Measurements from ENCODE around the gene CAPN5.
"Not testable (repeated sequence)": the region's sequence is repeated elsewhere in the genome, so short reads cannot be mapped to it uniquely, and the experiment has no call there.

CAPN5 gene

DNA sequence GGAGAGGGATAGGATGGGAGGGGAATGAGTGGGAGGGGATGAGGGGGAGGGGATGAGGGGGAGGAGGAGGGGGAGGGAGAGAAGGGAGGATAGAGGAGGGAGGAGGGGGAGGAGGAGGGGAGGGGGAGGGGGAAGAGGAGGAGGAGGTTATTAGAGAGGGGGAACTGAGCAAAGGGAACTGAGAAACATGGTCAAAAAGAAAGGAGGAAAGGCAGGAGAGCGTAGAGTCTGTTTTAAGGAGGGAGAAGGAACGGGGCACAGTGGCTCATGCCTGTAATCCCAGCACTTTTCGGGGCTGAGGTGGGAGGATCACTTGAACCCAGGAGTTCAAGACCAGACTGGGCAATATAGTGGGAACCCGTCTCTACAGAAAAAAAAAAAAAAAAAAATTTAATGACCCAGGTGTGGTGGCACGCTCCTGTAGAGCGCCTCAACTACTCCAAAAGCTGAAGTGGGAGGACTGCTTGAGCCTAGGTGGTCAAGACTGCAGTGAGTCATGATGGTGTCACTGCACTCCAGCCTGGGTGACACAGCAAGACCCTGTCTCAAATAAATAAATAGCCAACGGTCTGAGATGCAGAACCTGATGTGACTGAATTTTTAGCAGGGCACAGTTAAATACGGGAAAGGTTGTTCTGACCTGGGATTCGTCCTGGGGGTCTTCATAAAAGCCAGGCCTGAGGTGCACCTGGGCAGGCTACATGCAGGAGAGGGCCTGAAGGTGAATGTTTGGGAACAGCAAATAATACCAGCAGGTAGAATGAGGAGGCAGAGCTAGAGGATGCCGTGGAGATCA, 28.5 kb upstream of the CAPN5 start:
- H3K4me1 Mint-ChIP-seq: peaks cover 19% of the 10 kb centered on the region
- no peak overlapping the region for H3K27ac Mint-ChIP-seq
- peak overlapping the region; percentile 39 for H3K4me3 Mint-ChIP-seq
- ATAC-seq (no peak), DNase-seq (ENCODE audit: low spot score in 2 of 2) (no peak)
- H3K36me3 Mint-ChIP-seq: no peaks in the 10 kb centered on the region
- no peaks in the 10 kb centered on the region for H3K9me3 Mint-ChIP-seq

DNA sequence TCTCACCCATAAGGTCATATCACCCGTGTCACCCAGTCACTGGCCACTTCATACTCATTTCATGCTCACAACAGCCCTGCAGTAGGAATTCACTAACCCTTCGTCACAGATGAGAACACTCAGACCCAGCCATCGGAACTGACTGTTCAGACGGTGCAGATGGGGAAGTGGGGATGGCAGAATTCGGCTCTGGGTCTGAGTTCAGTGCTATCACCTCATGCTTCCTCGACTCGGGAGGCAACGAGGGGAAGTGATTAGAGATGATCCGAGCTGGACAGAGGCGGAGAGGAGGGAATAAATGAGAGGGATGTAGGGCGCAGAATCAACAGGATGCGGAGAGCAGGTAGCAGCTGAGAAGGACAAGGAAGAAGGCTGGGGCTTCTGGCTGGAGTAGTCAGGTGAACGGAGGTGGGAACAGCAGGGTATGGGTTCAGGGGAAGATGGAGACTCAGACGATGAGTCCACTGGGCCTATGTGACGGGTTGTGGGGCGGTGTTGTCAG, 27.9 kb upstream of the CAPN5 start:
- DNase-seq (ENCODE audit: low spot score in 2 of 2): no peak
- Mint-ChIP-seq H3K36me3 (no peaks in the 10 kb centered on the region), H3K4me1 (peaks cover 19% of the 10 kb centered on the region), H3K27ac (no peak overlapping the region), H3K9me3 (no peaks in the 10 kb centered on the region), H3K4me3 (peak overlapping the region; percentile 39)
- peak; percentile 53 for ATAC-seq

DNA sequence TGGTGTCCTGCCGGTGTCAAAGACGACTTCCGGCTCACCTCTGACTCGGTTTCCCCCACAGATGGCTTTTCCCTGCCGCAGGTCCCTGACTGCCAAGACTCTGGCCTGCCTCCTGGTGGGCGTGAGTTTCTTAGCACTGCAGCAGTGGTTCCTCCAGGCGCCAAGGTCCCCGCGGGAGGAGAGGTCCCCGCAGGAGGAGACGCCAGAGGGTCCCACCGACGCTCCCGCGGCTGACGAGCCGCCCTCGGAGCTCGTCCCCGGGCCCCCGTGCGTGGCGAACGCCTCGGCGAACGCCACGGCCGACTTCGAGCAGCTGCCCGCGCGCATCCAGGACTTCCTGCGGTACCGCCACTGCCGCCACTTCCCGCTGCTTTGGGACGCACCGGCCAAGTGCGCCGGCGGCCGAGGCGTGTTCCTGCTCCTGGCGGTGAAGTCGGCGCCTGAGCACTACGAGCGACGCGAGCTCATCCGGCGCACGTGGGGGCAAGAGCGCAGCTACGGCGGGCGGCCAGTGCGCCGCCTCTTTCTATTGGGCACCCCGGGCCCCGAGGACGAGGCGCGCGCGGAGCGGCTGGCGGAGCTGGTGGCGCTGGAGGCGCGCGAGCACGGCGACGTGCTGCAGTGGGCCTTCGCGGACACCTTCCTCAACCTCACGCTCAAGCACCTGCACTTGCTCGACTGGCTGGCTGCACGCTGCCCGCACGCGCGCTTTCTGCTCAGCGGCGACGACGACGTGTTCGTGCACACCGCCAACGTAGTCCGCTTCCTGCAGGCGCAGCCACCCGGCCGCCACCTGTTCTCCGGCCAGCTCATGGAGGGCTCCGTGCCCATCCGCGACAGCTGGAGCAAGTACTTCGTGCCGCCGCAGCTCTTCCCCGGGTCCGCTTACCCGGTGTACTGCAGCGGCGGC, 27.0 kb upstream of the CAPN5 start:
- DNase-seq (ENCODE audit: low spot score in 2 of 2) (no peak), ATAC-seq (peak; percentile 45)

DNA sequence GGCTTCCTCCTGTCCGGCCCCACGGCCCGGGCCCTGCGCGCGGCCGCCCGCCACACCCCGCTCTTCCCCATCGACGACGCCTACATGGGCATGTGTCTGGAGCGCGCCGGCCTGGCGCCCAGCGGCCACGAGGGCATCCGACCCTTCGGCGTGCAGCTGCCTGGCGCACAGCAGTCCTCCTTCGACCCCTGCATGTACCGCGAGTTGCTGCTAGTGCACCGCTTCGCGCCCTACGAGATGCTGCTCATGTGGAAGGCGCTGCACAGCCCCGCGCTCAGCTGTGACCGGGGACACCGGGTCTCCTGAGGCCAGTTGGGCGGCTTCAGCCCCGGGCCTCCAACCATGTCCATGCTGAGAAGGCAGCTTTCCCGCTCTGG, 26.4 kb upstream of the CAPN5 start:
- H3K36me3 Mint-ChIP-seq: no peaks in the 10 kb centered on the region
- H3K27ac Mint-ChIP-seq: no peak overlapping the region
- peak overlapping the region; percentile 39 for H3K4me3 Mint-ChIP-seq
- DNase-seq (ENCODE audit: low spot score in 2 of 2): no peak
- peaks cover 14% of the 10 kb centered on the region for H3K4me1 Mint-ChIP-seq
- no peaks in the 10 kb centered on the region for H3K9me3 Mint-ChIP-seq
- ATAC-seq: no peak

More for the DNA sequence above, 27.0 kb upstream of the CAPN5 start:
- H3K27ac Mint-ChIP-seq: no peak overlapping the region
- peaks cover 14% of the 10 kb centered on the region for H3K4me1 Mint-ChIP-seq
- H3K9me3 Mint-ChIP-seq: no peaks in the 10 kb centered on the region
- H3K36me3 Mint-ChIP-seq: no peaks in the 10 kb centered on the region
- peak overlapping the region; percentile 39 for H3K4me3 Mint-ChIP-seq

DNA sequence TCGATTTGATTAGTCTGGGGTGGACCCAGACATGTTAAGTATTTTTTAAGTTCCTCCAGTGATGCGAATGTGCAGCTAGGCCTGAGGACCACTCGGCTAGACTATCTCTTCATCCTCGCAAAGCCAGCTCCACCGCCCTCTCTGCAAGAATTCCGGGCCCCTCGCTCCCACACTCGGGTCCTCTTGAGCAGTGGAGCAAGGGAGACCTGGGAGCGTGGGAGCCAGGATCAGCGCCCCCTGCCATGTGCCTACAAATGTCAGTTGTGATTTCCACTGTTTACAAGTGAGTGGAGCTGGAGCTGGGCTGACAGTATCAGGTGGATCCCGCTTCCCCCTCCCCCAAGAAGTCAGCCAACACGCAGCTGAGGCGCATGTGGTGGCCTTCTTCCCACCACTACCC, 25.9 kb upstream of the CAPN5 start:
- Mint-ChIP-seq H3K36me3 (no peaks in the 10 kb centered on the region), H3K27ac (no peak overlapping the region), H3K4me1 (peaks cover 14% of the 10 kb centered on the region), H3K4me3 (peak overlapping the region; percentile 39), H3K9me3 (no peaks in the 10 kb centered on the region)
- DNase-seq (ENCODE audit: low spot score in 2 of 2) (no peak), ATAC-seq (no peak)

DNA sequence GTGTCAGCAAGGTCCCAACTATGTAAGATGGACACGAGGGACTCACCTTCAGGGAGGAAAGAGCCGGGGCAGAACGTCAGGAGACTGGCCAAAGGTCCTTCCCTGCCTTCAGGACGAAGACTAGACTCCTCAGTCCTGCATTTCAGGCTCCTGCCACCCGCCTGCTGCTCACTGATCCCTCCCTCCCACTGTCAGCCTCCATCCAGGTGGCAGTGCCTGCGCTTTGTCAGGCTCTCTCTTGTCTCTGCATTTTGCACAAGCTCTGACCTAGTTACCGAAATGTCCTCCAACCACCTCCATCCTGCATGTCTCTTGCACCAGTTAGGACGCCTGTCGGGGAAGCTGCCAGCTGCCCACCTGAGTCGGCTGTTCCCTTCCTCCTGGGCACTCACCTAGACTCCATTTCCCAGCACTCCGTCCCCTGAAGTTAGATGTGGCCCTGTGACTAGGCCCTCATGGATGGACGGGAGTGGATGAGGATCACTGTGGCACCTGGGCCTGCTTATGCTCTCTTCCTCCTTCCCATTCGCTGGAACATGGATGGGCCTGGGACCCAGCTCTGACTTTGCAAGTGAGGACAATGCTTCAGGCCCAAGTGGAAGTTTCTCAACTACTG, 24.6 kb upstream of the CAPN5 start:
- no peaks in the 10 kb centered on the region for H3K9me3 Mint-ChIP-seq
- ATAC-seq: no peak

DNA sequence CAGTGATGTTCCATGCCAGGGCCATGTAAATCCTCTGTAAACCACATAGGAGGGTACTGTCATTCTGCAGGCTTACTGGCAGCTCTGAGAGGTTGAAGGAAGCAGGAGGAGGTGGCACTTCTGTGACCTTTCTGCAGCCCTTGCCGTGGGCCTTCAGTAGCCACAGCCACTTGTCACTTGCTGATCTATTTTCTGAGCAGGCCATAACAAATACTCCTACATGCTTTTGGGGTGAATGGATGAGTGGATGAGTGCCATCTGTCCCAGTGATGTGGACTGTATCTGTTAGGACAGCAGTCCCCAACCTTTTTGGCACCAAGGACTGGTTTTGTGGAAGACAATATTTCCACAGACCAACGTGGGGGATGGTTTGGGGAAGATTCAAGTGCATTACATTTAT, 22.4 kb upstream of the CAPN5 start:
- DNase-seq (ENCODE audit: low spot score in 2 of 2) (no peak), ATAC-seq (no peak)
- H3K27ac Mint-ChIP-seq: no peak overlapping the region
- no peak overlapping the region for H3K4me3 Mint-ChIP-seq
- no peaks in the 10 kb centered on the region for H3K9me3 Mint-ChIP-seq
- peaks cover 20% of the 10 kb centered on the region for H3K4me1 Mint-ChIP-seq
- no peaks in the 10 kb centered on the region for H3K36me3 Mint-ChIP-seq

More for the DNA sequence above, 24.6 kb upstream of the CAPN5 start:
- no peak for DNase-seq (ENCODE audit: low spot score in 2 of 2)
- H3K27ac Mint-ChIP-seq: no peak overlapping the region
- no peaks in the 10 kb centered on the region for H3K36me3 Mint-ChIP-seq
- peaks cover 27% of the 10 kb centered on the region for H3K4me1 Mint-ChIP-seq
- H3K4me3 Mint-ChIP-seq: no peak overlapping the region

DNA sequence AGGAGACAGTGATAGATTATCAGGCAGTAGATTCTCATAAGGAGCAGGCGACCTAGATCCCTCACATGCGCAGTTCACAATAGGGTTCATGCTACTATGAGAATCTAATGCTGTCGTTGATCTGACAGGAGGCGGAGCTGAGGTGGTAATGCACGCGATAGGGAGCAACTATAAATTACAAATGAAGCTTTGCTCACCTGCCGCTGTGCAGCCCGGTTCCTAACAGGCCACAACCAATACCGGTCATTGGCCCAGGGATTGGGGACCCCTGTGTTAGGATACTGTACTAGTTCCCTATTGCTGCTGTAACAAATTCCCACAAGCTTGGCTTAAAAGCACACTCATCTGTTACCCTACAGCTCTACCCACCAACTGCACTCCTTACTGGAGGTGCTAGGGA, 21.9 kb upstream of the CAPN5 start:
- Mint-ChIP-seq H3K9me3 (no peaks in the 10 kb centered on the region), H3K27ac (no peak overlapping the region), H3K4me1 (peaks cover 20% of the 10 kb centered on the region)

DNA sequence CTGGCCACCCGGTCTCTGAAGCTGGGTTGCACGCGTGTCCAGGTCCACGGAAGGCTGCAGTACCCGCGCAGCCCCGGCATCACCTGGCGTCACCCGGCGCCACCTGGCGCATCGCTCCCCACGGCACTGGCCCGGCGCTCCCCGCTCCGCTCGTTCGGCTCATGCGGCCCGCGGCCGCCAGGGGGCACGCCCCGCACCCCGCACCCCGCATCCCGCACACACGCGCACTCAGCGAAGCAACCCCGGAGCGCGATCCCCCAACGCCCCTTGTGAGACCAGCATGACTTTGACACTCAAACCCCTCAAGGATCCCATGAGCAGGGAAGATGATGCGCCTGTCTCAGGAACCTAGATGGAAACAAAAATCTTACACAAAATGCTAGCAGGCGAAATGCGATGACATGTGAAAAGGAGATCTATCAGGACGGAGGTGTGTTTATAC, 20.7 kb upstream of the CAPN5 start:
- DNase-seq (ENCODE audit: low spot score in 2 of 2) (peak; percentile 51 to 73), ATAC-seq (peak; percentile 53)
- H3K4me3 Mint-ChIP-seq: peak overlapping the region; percentile 57
- H3K4me1 Mint-ChIP-seq: peaks cover 14% of the 10 kb centered on the region
- H3K36me3 Mint-ChIP-seq: no peaks in the 10 kb centered on the region
- no peaks in the 10 kb centered on the region for H3K9me3 Mint-ChIP-seq
- no peak overlapping the region for H3K27ac Mint-ChIP-seq

More for the DNA sequence above, 21.9 kb upstream of the CAPN5 start:
- no peak for DNase-seq (ENCODE audit: low spot score in 2 of 2)
- no peaks in the 10 kb centered on the region for H3K36me3 Mint-ChIP-seq
- H3K4me3 Mint-ChIP-seq: no peak overlapping the region
- no peak for ATAC-seq

DNA sequence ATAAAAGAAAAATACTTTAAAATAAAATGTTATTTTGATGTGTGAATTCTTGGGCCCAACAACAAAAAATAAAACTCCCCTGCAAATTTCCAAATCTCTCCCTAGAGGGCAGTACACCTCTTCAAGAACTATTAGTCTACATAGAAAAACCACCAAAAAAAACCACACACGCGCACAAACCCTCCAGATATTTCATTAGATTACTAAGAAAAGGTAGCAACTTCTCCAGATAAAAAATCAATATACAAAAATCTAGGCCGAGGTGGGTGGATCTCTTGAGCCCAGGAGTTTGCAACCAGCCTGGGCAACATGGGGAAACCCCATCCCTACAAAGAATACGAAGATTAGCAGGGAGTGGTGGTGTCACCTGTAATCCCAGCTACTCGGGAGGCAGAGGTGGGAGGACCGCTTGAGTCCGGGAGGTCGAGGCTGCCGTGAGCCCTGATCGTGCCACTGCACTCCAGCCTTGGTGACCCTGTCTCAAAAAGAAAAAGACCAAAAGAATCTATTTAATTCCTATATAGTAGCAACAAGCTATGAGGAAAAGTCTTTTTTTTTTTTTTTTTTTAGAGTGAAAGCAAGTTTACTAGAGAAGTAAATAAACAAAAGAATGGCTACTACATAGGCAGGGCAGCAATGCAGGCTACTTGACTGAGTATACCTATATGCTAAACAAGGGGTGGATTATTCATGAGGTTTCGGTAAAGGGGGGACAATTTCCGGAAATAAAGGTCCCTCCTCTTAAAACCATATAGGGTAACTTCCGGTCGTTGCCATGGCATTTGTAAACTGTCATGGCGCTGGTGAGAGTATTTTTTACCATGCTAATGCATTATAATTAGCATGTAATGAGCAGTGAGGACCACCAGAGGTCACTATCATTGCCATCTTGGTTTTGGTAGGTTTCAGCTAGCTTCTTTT, 19.5 kb upstream of the CAPN5 start:
- H3K9me3 Mint-ChIP-seq: no peaks in the 10 kb centered on the region
- H3K27ac Mint-ChIP-seq: no peak overlapping the region
- DNase-seq (ENCODE audit: low spot score in 2 of 2): peak; percentile 47 to 80
- peak; percentile 97 for ATAC-seq
- peaks cover 14% of the 10 kb centered on the region for H3K4me1 Mint-ChIP-seq
- peak overlapping the region; percentile 57 for H3K4me3 Mint-ChIP-seq
- H3K36me3 Mint-ChIP-seq: no peaks in the 10 kb centered on the region

DNA sequence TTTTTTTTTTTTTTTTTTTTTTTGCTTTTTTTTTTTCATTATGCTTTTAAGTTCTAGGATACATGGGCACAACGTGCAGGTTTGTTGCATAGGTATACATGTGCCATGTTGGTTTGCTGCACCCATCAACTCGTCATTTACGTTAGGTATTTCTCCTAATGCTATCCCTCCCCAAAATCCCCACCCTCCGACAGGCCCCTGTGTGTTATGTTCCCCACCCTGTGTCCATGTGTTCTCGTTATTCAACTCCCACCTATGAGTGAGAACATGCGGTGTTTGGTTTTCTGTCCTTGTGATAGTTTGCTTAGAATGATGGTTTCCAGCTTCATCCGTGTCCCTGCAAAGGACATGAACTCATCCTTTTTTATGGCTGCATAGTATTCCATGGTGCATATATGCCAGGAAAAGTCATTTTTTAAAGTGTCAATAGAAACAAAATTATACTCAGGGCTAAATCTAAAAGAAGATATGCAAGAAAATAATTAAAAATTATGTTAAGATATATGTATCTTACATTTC, 18.8 kb upstream of the CAPN5 start:
- not testable (repeated sequence) for H3K27ac Mint-ChIP-seq; ATAC-seq; H3K4me3 Mint-ChIP-seq; DNase-seq (ENCODE audit: low spot score in 2 of 2); H3K9me3 Mint-ChIP-seq; H3K36me3 Mint-ChIP-seq
- peaks cover 14% of the 10 kb centered on the region for H3K4me1 Mint-ChIP-seq

DNA sequence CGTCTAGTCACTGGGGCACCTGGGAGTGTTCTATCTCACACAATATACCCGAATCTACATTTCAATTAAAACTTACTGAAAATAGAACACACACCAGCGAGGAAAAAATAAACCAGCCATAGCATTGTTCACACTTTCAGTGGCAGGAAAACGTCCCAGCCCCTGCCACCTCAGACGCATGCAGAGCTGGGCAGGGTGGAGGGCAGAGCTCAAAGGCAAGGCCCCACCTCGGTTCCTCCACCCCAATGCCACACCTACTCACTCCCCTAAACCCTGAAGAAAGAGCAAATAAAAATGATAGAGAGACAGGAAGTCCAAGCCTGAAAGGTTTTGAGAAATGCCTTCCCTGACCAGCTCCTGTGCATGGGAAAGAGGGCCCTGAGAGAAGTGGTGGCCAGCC, 17.7 kb upstream of the CAPN5 start:
- Mint-ChIP-seq H3K4me1 (peaks cover 14% of the 10 kb centered on the region), H3K4me3 (no peak overlapping the region), H3K9me3 (no peaks in the 10 kb centered on the region), H3K27ac (peak overlapping the region; percentile 18), H3K36me3 (no peaks in the 10 kb centered on the region)
- no peak for ATAC-seq
- DNase-seq (ENCODE audit: low spot score in 2 of 2): no peak

DNA sequence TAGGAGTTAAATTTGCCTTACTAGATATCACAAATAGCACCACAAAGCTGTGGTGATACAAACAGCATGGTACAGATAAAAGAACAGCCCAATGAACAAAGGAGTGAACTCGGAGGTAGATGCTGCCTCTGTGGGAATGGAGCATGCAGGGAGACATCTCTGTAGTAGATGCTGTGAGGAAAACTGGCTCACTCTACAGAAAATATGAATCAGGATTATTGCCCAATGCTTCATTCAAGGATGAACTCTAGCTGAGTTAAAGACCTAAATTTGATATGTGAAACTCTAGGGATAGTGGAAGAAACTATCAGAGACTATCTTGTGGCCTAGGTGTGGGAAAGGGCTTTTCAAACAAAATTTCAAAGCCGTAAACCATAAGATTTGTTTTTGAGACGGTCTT, 15.3 kb upstream of the CAPN5 start:
- no peak for ATAC-seq

DNA sequence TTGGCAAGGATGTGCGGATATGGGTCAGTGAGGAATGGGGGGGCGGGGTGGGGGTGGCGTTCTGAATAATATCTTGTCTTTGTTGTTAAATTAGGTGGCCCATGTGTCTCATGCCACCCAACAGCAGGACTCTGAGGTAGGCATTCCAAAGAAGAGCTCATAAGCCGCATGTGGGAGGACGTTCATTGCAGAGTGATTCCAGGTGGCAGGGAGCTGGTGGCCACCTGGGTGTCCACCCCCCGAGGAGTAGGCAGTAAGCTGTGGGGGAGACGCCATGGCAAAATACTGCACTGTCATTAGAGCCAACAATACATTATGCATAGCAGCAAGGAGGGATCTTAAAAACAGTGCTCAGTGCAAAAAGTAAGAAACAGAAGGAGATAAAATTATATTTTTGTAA, 14.3 kb upstream of the CAPN5 start:
- no peaks in the 10 kb centered on the region for H3K9me3 Mint-ChIP-seq
- ATAC-seq (no peak), DNase-seq (ENCODE audit: low spot score in 2 of 2) (no peak)
- H3K4me3 Mint-ChIP-seq: no peak overlapping the region
- H3K27ac Mint-ChIP-seq: no peak overlapping the region
- no peaks in the 10 kb centered on the region for H3K36me3 Mint-ChIP-seq
- H3K4me1 Mint-ChIP-seq: no peaks in the 10 kb centered on the region

More for the DNA sequence above, 15.3 kb upstream of the CAPN5 start:
- no peak for DNase-seq (ENCODE audit: low spot score in 2 of 2)
- no peak overlapping the region for H3K27ac Mint-ChIP-seq
- no peak overlapping the region for H3K4me3 Mint-ChIP-seq
- no peaks in the 10 kb centered on the region for H3K36me3 Mint-ChIP-seq
- peaks cover 8% of the 10 kb centered on the region for H3K4me1 Mint-ChIP-seq
- H3K9me3 Mint-ChIP-seq: no peaks in the 10 kb centered on the region

Measured in stimulated activated effector memory CD8-positive, alpha-beta T cell treated with anti-CD3 and anti-CD28 coated beads, Interleukin-12 subunit alpha, Interleukin-12 subunit beta, amount 100 ng/mL, for 72 hours (primary cell).